Activated CD4-positive, CD25-positive, alpha-beta regulatory T cell treated with anti-CD3 and anti-CD28 coated beads, Interleukin-2, amount 50 U/mL, for 72 hours (primary cell): Measurements from ENCODE around the gene TNS1.

Experiments used
- DNase-seq: peaks from one replicate; pipeline ENCODE4 v3.0.0; 2021

TNS1 gene

GRCh38 chr2:217979151-217979811 is 23.5 kb downstream of the TNS1 start:
- DNase-seq: no peak

- no peak for DNase-seq
These were observed 24.2 kb downstream of the TNS1 start for GRCh38 chr2:217978536-217979150.

DNA sequence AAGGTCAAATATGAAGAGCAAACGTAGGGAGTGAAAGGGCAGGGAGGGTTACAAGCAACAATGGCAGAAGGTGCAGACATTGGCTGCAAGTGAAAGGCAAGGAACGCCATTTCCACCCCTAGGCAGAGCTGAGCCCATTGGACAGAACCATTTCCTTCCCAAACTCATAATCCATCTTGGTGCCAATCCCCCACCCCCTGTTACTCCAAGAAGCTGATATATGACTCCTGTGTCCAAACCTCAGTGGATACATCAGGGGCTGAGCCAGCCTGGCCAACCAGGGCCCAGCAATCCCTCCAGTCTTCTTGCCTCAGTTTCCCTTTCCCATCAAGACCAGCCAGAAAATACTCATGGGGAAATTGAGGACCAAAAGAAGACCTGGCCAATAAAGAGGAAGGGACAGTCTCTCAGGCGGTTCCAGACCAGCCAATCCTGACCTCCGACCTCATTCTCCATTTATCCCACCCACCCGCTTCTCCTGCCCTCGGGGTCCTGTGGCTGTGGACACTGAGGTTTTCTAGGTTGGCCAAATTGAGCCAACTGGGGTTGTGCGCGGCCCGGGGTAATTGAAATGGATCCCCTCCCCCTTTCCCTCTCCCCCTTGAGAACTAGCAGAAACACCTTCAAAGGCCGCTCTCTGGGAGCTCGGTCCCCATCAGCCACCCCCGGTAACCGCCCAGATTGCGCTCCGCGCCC is 24.8 kb downstream of the TNS1 start:
- DNase-seq: no peak

DNA sequence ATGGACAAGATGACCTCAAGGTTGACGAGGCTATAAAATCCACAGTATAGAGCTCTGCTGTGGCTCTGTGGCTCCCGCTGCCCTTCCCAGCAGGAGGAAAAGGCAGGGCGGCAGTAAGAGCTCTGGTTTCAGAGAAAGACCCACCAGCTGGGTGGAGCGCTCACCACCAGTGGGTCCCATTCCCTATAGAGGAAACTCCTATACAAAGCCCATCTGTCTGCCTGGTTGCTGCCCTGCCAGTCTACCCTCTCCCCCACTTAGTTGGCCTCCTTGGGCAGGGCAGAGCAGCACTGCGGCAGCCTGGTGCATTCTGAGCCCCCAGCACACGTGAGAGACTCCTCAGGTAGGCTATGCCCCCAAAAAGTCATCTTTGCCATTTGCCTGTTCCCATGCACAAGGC is 26.5 kb downstream of the TNS1 start:
- no peak for DNase-seq

- DNase-seq: no peak
These were observed 27.2 kb downstream of the TNS1 start for GRCh38 chr2:217975626-217976025.

GRCh38 chr2:217974389-217975005 is 28.3 kb downstream of the TNS1 start:
- no peak for DNase-seq

DNA sequence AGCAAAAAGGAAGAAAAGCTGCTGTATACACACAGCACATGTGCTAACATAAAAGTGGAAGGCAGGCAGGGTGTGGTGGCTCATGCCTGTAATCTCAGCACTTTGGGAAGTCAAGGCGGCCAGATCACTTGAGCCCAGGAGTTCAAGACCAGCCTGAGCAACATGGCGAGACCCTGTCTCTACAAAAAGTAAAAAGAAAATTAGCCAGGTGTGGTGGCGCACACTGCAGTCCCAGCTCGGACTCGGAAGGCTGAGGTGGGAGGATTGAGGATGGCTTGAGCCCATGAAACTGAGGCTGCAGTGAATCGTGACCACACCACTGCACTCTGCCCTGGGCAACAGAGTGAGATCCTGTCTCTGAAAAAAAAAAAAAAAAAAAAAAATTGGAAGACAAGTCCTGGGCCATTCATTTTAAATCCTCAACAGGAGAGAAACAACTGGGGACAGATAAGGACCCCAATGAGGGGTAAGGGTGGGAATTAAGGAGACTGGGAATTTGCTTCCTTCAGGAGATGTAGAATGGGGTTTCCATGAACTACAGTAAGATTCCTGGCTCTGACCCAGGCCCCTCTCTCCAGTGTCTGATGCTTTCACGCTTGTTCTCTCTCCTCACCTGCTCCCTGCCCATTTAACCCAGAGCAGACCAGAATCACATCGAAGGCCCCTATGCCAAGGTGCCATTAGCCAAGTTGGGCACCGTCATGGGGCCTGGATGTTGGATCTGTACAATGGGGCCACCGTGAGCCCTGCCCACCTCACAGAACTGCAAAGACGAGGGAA is 29.6 kb downstream of the TNS1 start:
- no peak for DNase-seq

DNA sequence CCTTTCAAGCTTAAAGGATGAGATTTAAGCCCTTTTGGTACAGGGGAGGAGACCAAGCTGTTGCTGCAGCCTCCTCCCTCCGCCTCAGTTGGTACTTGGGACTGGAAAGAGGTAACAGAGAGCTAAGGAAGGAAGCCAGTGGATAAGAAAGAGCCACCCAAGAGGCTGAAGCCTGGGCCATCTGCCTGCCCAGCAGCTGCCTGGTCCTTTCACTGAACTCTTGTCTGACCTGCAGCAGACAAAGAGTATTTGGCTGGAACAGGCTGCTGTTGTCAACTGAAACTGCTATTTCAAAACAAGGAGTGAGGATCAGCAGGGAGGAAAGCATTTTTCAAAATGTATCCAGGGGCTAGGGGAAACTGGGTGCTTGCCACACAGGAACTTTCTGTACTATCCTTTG is 30.3 kb downstream of the TNS1 start:
- DNase-seq: no peak

DNA sequence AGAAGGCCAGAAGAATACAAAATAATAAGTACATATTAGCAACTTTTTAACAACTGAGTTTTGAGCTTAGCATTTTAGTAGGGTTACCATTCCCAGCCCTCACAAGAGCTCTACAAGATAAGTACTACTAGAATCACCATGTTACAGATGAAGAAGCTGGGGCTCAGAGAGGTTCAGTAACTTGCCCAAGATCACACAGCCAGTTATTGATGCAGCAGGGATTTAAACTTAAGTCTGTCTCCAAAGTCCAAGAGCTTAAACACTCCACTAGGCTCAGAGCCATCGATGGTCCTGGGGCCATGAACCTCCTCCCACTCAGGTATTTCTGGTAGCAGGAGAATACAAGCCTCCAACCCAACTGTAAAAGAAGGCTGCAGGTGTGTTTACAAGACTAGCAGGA is 30.8 kb downstream of the TNS1 start:
- DNase-seq: no peak

DNA sequence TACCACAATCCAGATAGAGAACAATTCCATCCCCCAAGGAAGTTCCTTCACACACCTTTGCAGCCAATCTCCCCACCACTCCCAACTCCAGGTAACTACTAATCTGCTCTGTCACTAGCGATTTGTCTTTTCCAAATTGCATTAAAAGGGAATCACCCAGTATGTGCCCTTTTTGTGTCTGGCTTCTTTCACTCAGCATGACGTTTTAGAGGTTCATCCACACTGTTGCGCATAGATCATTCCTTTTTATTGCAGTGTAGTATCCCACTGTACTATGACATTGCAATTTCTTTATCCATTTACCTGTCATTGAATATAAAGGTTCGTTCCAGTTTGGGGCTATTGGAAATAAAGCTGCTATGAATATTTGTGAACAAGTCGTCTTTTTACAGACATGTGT is 31.6 kb downstream of the TNS1 start:
- DNase-seq: no peak

DNA sequence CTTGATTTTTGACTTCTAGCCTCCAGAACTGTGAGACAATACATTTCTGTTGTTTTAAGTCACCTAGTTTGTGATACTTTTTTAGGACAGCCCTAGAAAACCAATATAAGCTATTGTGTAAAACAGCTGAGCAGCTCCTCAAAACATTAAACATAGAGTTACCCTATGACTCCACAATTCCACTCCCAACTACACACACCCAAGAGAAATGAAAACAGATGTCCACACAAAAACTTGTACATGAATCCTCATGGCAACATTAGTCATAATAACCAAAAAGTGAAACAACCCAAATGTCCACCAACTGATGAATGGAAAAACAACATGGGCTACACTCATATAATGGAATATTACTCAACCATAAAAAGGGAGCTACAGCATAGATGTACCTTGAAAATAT is 32.6 kb downstream of the TNS1 start:
- no peak for DNase-seq

GRCh38 chr2:217969588-217969987 is 33.2 kb downstream of the TNS1 start:
- no peak for DNase-seq

- no peak for DNase-seq
These were observed 34.8 kb downstream of the TNS1 start for GRCh38 chr2:217968023-217968422.

- DNase-seq: no peak
These were observed 36.2 kb downstream of the TNS1 start for GRCh38 chr2:217966423-217967070.

- no peak for DNase-seq
These were observed 38.3 kb downstream of the TNS1 start for GRCh38 chr2:217964275-217965161.

- no peak for DNase-seq
These were observed 42.4 kb downstream of the TNS1 start for GRCh38 chr2:217960351-217960750.

GRCh38 chr2:217959723-217960122 is 43.1 kb downstream of the TNS1 start:
- no peak for DNase-seq

DNA sequence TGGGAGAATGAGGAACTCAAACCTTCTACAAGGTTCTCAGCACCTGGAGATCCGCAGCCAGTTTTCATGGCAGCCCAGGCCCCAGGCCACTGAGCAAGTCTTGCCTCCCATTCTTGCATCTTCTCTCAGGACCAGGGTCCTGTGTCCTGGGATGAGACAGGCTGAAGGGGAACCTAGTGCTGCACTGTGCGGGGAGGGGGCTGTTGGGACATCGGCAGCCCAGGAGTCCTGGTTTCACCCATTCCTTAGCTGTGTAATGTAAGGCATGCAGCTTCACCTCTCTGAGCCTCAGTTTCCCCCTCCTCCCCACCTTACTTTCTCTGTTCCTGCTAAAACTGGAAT is 43.9 kb downstream of the TNS1 start:
- no peak for DNase-seq

GRCh38 chr2:217958206-217958883 is 44.5 kb downstream of the TNS1 start:
- no peak for DNase-seq

DNA sequence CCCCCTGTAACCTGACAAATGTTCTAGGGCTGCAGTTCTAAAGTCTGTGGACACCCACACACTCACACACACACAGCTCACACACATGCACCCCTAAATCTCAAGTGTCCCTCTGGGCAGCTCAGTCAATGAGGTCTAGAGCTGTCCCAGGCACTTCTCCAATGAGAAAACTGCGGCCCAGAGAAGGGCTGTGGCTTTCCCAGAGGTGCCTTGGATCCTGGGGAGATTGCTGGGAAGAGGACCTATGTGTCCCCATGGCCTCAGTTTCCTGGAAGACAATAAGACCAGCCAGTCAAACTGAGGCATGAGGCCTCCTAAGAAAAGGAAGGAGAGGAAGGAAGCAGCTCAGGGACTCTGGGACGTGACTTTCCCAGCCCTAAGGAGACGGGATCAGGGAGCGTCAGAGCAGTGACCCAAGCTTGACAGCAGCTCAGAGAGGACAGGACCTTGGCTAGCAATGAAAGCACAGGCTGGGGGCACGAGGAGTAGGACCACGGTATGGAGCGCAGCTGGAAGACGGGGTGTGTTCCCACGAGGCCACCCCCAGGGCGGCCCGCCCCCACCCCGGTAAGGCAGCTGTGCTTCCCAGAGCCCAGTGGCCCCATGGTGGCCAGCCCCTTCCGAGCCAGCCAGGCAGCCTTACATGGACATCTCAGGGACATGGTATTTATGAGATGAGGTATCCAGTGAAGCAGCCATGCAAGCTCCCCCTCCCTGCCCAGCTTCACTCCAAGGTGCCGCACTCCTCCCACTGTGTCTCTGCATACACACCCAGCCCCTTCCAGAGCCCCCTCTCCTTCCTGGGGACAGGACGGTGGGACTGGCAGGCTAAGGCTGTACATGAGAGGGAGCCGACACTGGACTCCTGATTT is 46.0 kb downstream of the TNS1 start:
- no peak for DNase-seq
